DMS114 treated with DMSO at 0.1 percent for 48 hours (cell line): ENCODE data around the gene ACLY.
"Not testable (repeated sequence)": the region's sequence is repeated elsewhere in the genome, so short reads cannot be mapped to it uniquely, and the experiment has no call there.

Experiments used
- DNase-seq: peaks from one replicate; lab custom pipeline; 2025; ENCODE audit not compliant: unreplicated experiment; lab: John Stamatoyannopoulos, UW

The ACLY gene

GRCh38 chr17:41939693-41940090 lies 20.9 kb upstream of the ACLY start:
- DNase-seq = no peak

- no peak for DNase-seq
Observed at GRCh38 chr17:41939044-41939692, 20.4 kb upstream of the ACLY start.

GRCh38 chr17:41937970-41938954 lies 19.5 kb upstream of the ACLY start:
- no peak for DNase-seq

GRCh38 chr17:41935641-41936040 lies 16.9 kb upstream of the ACLY start:
- DNase-seq = no peak

- DNase-seq = no peak
Observed at GRCh38 chr17:41932816-41933389, 14.2 kb upstream of the ACLY start.

GRCh38 chr17:41931715-41932114 lies 13.0 kb upstream of the ACLY start:
- not testable (repeated sequence) for DNase-seq

GRCh38 chr17:41930833-41931156 lies 12.0 kb upstream of the ACLY start:
- DNase-seq = not testable (repeated sequence)

- DNase-seq = peak; percentile 90
Observed at GRCh38 chr17:41930009-41930832, 11.5 kb upstream of the ACLY start, which contains the start of gene ODAD4. ODAD4 (plus strand) TSS chr17:41930617; CDS start chr17:41930724, 107 bp downstream.

- no peak for DNase-seq
Observed at GRCh38 chr17:41928693-41929251, 10.0 kb upstream of the ACLY start.

- DNase-seq = no peak
Observed at GRCh38 chr17:41925991-41926590, 7.3 kb upstream of the ACLY start.

GRCh38 chr17:41920580-41920955 lies 1.8 kb upstream of the ACLY start:
- no peak for DNase-seq

- DNase-seq = no peak
Observed at GRCh38 chr17:41919840-41920579, 1.3 kb upstream of the ACLY start.

GRCh38 chr17:41919165-41919817 lies 540 bp upstream of the ACLY start:
- no peak for DNase-seq

- DNase-seq = no peak
Observed at GRCh38 chr17:41917679-41918313, 955 bp downstream of the ACLY start.

GRCh38 chr17:41917192-41917591 lies 1.6 kb downstream of the ACLY start:
- DNase-seq = no peak

- no peak for DNase-seq
Observed at GRCh38 chr17:41915566-41915965, 3.2 kb downstream of the ACLY start.

- no peak for DNase-seq
Observed at GRCh38 chr17:41915020-41915419, 3.7 kb downstream of the ACLY start.

- no peak for DNase-seq
Observed at GRCh38 chr17:41914358-41914766, 4.4 kb downstream of the ACLY start.

GRCh38 chr17:41913798-41914197 lies 5.0 kb downstream of the ACLY start:
- DNase-seq = no peak
